HepG2 (cell line): ENCODE results near the gene IL27RA. TPM values are rescaled to one million over a fixed set of nuclear protein-coding genes. Genes with fewer than 3 reads are reported as not detected.

Experiments
- ATAC-seq: fragments of 200-7000 bp; cut with Tn5 transposase; 3 replicates; pipeline ENCODE4 v1.9.1; 2020; ENCODE audit warnings: mild to moderate bottlenecking, moderate library complexity
- BruUV-seq: library from RNA; stranded (reverse); fragments of 400-500 nt; replicated peaks from 2 replicates; lab custom pipeline; 2021; lab: Mats Ljungman, UMichigan
- CTCF ChIA-PET: fragments of 300-600 bp; formaldehyde crosslinking; extraction: SDS; loops from one replicate; lab custom pipeline; 2021; ENCODE audit warnings: low total read pairs, inconsistent platforms, low intra/inter-chr PET ratio; lab: Yijun Ruan, JAX
- POLR2A ChIA-PET: fragments of 350-600 bp; sonication (Branson Sonifier 250); formaldehyde crosslinking; loops from one replicate; lab custom pipeline; 2020; ENCODE audit warnings: antibody characterized with exemption, inconsistent platforms; lab: Yijun Ruan, JAX
- DNase-seq: peaks from one replicate; pipeline ENCODE4 v3.0.0-alpha.2; 2015; ENCODE audit warnings: low spot score
- FAIRE-seq: peaks from 3 replicates; lab custom pipeline; 2011; peaks lifted over from hg19 to GRCh38; lab: Jason Lieb, UNC
- H2AFZ ChIP-seq: one replicate; pipeline ENCODE4 v1.6.1; 2011; ENCODE audit warnings: low read length, inconsistent platforms
- H3K27ac ChIP-seq: fragments of 300-600 bp; 3 replicates; pipeline ENCODE4 v1.8.0; 2011; ENCODE audit warnings: mixed run types, mild to moderate bottlenecking, mixed read lengths, low read length, inconsistent platforms; ENCODE audit not compliant: insufficient read depth; ENCODE audit errors: extremely low read length
- H3K27me3 ChIP-seq, 2 experiments: fragments of 200-600 bp in 1 of 2; 2 replicates in 1 of 2; 3 replicates in 1 of 2; pipeline versions ENCODE4 v1.6.0 to v1.8.0; 2011; ENCODE audit warnings: low read length in 2 of 2, mild to moderate bottlenecking in 2 of 2, moderate library complexity in 2 of 2, inconsistent platforms in 1 of 2; ENCODE audit not compliant: insufficient read depth in 2 of 2, control insufficient read depth in 1 of 2
- H3K36me3 ChIP-seq, 2 experiments: fragments of 200-600 bp in 1 of 2; replicated peaks in 1 of 2; 2 replicates in 1 of 2; 3 replicates in 1 of 2; pipeline versions ENCODE4 v1.5.1 to v1.8.0; 2011; ENCODE audit warnings: low read length in 2 of 2, inconsistent platforms in 1 of 2; ENCODE audit not compliant: insufficient read depth in 2 of 2, control insufficient read depth in 1 of 2
- H3K4me1 ChIP-seq: 2 replicates; pipeline ENCODE4 v1.5.1; 2012; ENCODE audit warnings: low read length, inconsistent platforms; ENCODE audit not compliant: insufficient read depth
- H3K4me2 ChIP-seq: 2 replicates; pipeline ENCODE4 v1.6.0; 2011; ENCODE audit warnings: low read depth, low read length, inconsistent platforms
- H3K4me3 ChIP-seq, 3 experiments: fragments of 200-600 bp in 1 of 3; sonication (generic), shearing (Covaris generic) in 1 of 3; replicated peaks in 1 of 3; 2 replicates each; pipeline ENCODE4 v1.5.1; 2011 to 2016; ENCODE audit warnings: low read length in 3 of 3, inconsistent platforms in 2 of 3, low read depth in 2 of 3, mild to moderate bottlenecking in 2 of 3, control low read depth in 1 of 3, mixed read lengths in 1 of 3; ENCODE audit not compliant: insufficient read depth in 1 of 3
- H3K79me2 ChIP-seq: one replicate; pipeline ENCODE4 v1.6.1; 2011; ENCODE audit warnings: low read length, inconsistent platforms; ENCODE audit not compliant: insufficient read depth
- H3K9ac ChIP-seq: 2 replicates; pipeline ENCODE4 v1.6.0; 2011; ENCODE audit warnings: mild to moderate bottlenecking, low read depth, low read length, inconsistent platforms; ENCODE audit not compliant: insufficient read depth
- H3K9me3 ChIP-seq: 2 replicates; pipeline ENCODE4 v1.5.1; 2012; ENCODE audit warnings: mild to moderate bottlenecking, low read length
- H4K20me1 ChIP-seq: 2 replicates; pipeline ENCODE4 v1.6.0; 2011; ENCODE audit warnings: inconsistent platforms, mild to moderate bottlenecking, low read length, moderate library complexity; ENCODE audit not compliant: insufficient read depth
- HES4 ChIP-seq: sonication (generic); formaldehyde crosslinking; IDR thresholded peaks from 2 replicates; pipeline ENCODE4 v1.9.0; 2021; ENCODE audit warnings: mild to moderate bottlenecking, missing genetic modification reagents, borderline replicate concordance
- MED8 ChIP-seq: sonication (generic); formaldehyde crosslinking; IDR thresholded peaks from 2 replicates; pipeline ENCODE4 v1.8.1; 2023; ENCODE audit warnings: mild to moderate bottlenecking, missing genetic modification reagents; ENCODE audit not compliant: insufficient replicate concordance
- SP2 ChIP-seq: sonication (generic); formaldehyde crosslinking; IDR thresholded peaks from 2 replicates; pipeline ENCODE4 v1.5.1; 2020; ENCODE audit warnings: mild to moderate bottlenecking, missing genetic modification reagents
- SRSF4 ChIP-seq: fragments of 200-400 bp; formaldehyde crosslinking; IDR thresholded peaks from one replicate; pipeline ENCODE4 v1.6.1; 2018; ENCODE audit warnings: mild to moderate bottlenecking, low read depth, low read length, moderate library complexity; ENCODE audit not compliant: poor library complexity, severe bottlenecking
- ZKSCAN1 ChIP-seq: fragments of 150-350 bp; IDR thresholded peaks from 2 replicates; pipeline ENCODE4 v1.6.1; 2014; ENCODE audit warnings: low read length
- ZNF629 ChIP-seq: sonication (generic); formaldehyde crosslinking; conservative IDR thresholded peaks from 2 replicates; pipeline ENCODE4 v1.5.0; 2020; ENCODE audit warnings: missing genetic modification reagents
- WGBS: methylation state at CpG from one replicate; pipeline ENCODE4 v1.1.6; 2017; ENCODE audit warnings: low lambda C conversion rate; 5-methylcytosine and 5-hydroxymethylcytosine counted together
- in situ Hi-C: cut with HindIII; loops from 2 replicates; pipeline ENCODE4 v1.10.0; 2017; ENCODE audit warnings: low pct_unique_long_range_greater_than_20kb; ENCODE audit not compliant: extremely low pct_ligation_motif_present
- intact Hi-C: fragments of 100-400 bp; cut with micrococcal nuclease; formaldehyde crosslinking; loops from one replicate; pipeline ENCODE4 v1.10.0; 2022; ENCODE audit not compliant: unreplicated experiment
- polyA plus RNA-seq, 8 experiments: library from polyadenylated mRNA; depleted of rRNA in 3 of 8; stranded (reverse) in 7 of 8; unstranded in 1 of 8; fragments of >200 nt; fragmentation: Illumina TruSeq in 4 of 8; extraction: Trizol in 4 of 8; gene quantifications; 2 replicates each; pipeline versions ENCODE4 v1.2.1 to v1.2.3, GENCODE V29; 2011 to 2016; ENCODE audit warnings: low read depth in 4 of 8, missing spikeins in 1 of 8, mixed read lengths in 1 of 8; ENCODE audit not compliant: insufficient read depth in 1 of 8
- total RNA-seq, 5 experiments: library from RNA; depleted of rRNA; stranded (reverse); fragments of >200 nt; fragmentation: Illumina TruSeq; extraction: Trizol; gene quantifications; 2 replicates each; pipeline ENCODE4 v1.2.3, GENCODE V29; 2016; ENCODE audit warnings: low read depth in 1 of 5

IL27RA gene
- total and polyA plus RNA-seq, 2 of the 13 experiments (the other 11 are each of a cell fraction or from before 2014, with no cell fraction given) = 3.5 to 8.1 TPM

DNA sequence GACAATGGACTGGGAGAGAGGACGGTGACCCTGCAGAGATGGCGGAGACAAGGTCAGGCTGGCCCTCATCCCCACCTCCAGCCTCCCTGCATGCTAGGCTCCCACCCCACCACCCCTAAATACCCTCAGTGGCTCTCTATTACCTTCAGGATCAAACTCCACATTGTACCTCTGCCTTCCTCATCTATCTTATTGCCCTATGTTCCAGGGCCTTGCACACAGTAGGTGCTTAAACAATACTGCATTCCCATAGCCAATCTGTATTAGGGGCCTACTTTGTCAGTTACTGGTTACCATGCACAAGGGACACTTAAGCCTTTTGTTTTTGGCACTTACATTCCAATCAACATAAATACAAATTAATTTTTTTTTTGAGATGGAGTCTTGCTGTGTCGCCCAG is 23.8 kb downstream of the IL27RA start:
- no peak for FAIRE-seq
- no peak overlapping the region for H3K9ac ChIP-seq
- in situ Hi-C loops = loop anchor here (25.0 kb wide), 1 partner anchor 293 kb away; the partner anchor contains the start of genes C19orf53 and MRI1
- TF ChIP-seq MED8 (CRISPR knock-in tag) (no peak), SP2 (CRISPR knock-in tag) (no peak), ZKSCAN1 (peak; percentile 59; the same call in 1 of the 2 replicates), SRSF4 (no peak)
- no peak for DNase-seq
- H3K9me3 ChIP-seq = no peaks in the 10 kb centered on the region
- intact Hi-C loops = no loop called here
- H3K36me3 ChIP-seq = no peaks in the 10 kb centered on the region
- no peaks in the 10 kb centered on the region for H4K20me1 ChIP-seq
- no peaks in the 10 kb centered on the region for H3K27me3 ChIP-seq
- no peak overlapping the region for H2AFZ ChIP-seq
- H3K4me2 ChIP-seq = no peak overlapping the region
- H3K79me2 ChIP-seq = no peaks in the 10 kb centered on the region
- no peak overlapping the region for H3K4me3 ChIP-seq
- no TSS peak for BruUV-seq
- ChIA-PET POLR2A (interaction anchor here (1.4 kb wide), 1 partner anchor 16 kb away, joined by 3 read pairs; no protein-coding TSS in a partner anchor), CTCF (interaction anchor here (0.6 kb wide), 1 partner anchor 141 kb away, joined by 3 read pairs; no protein-coding TSS in a partner anchor)
- H3K27ac ChIP-seq = no peak overlapping the region
- no peak for ATAC-seq
- 70% methylated on average over 3 of the region's 3 CpGs for WGBS
- peaks cover 18% of the 10 kb centered on the region for H3K4me1 ChIP-seq

DNA sequence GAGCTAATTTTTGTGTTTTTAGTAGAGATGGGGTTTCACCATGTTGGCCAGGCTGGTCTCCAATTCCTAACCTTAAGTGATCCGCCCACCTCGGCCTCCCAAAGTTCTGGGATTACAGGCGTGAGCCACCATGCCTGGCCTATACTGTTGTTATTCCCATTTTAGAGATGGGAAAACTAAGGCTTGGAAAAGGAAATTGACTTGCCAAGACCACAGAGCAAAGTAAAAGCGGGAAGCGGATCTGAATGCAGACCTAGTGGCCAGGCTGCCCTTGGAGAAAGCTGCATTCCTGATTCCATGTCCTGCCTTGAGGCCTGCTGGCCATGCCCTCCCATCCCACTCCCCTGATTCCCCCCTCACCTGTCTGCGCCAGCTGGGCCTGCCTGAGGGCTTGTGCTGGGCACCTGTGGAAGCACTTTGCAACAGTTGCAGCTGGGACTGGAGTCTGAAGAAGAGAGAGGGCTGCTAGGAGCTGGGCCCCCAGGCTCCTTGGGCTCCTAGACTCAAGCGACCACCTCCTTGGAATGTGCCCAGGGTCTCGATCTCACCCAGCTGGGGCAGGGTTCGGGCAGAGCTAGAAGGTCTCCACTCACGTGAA is 24.6 kb downstream of the IL27RA start:
- ATAC-seq = no peak
- DNase-seq = no peak
- ChIA-PET POLR2A (interaction anchor here (1.4 kb wide), 1 partner anchor 15 kb away, joined by 3 read pairs; no protein-coding TSS in a partner anchor), CTCF (no interaction called here)
- WGBS = 92% methylated on average over 5 of the region's 10 CpGs
- no TSS peak for BruUV-seq
- Histone ChIP-seq H3K36me3 (no peaks in the 10 kb centered on the region), H2AFZ (no peak overlapping the region), H3K27ac (no peak overlapping the region), H4K20me1 (no peaks in the 10 kb centered on the region), H3K27me3 (no peaks in the 10 kb centered on the region), H3K9me3 (no peaks in the 10 kb centered on the region), H3K4me1 (peaks cover 26% of the 10 kb centered on the region), H3K4me2 (no peak overlapping the region), H3K4me3 (no peak overlapping the region), H3K79me2 (no peaks in the 10 kb centered on the region), H3K9ac (no peak overlapping the region)
- intact Hi-C loops = no loop called here
- in situ Hi-C loops = loop anchor here (25.0 kb wide), 1 partner anchor 294 kb away; the partner anchor contains the start of genes C19orf53 and MRI1
- TF ChIP-seq HES4 (CRISPR knock-in tag) (no peak), ZNF629 (CRISPR knock-in tag) (peak; percentile 78)
- TF ChIP-seq, all 625 proteins: peak for 1
- FAIRE-seq = no peak
